ENCODE results near the gene SHC2.
"Not testable (repeated sequence)": the region's sequence is repeated elsewhere in the genome, so short reads cannot be mapped to it uniquely, and the experiment has no call there.

The SHC2 gene

GRCh38 chr19:426725-427445 is 33.9 kb downstream of the SHC2 start:
- no peak for DNase-seq (ENCODE audit: low spot score)
- in situ Hi-C loops (cut with MboI; ENCODE audit: low pct_unique_long_range_greater_than_20kb, low sequenced_read_pairs, unreplicated experiment): no loop called here
- TF ChIP-seq, protein P1, sequence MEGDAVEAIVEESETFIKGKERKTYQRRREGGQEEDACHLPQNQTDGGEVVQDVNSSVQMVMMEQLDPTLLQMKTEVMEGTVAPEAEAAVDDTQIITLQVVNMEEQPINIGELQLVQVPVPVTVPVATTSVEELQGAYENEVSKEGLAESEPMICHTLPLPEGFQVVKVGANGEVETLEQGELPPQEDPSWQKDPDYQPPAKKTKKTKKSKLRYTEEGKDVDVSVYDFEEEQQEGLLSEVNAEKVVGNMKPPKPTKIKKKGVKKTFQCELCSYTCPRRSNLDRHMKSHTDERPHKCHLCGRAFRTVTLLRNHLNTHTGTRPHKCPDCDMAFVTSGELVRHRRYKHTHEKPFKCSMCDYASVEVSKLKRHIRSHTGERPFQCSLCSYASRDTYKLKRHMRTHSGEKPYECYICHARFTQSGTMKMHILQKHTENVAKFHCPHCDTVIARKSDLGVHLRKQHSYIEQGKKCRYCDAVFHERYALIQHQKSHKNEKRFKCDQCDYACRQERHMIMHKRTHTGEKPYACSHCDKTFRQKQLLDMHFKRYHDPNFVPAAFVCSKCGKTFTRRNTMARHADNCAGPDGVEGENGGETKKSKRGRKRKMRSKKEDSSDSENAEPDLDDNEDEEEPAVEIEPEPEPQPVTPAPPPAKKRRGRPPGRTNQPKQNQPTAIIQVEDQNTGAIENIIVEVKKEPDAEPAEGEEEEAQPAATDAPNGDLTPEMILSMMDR (IDR thresholded peaks at IDR 0.05; ENCODE audit: extremely low read depth, insufficient read depth, missing control alignments): no peak

- peak; percentile 36 for DNase-seq (ENCODE audit: low spot score)
- in situ Hi-C loops (cut with MboI; ENCODE audit: low pct_unique_long_range_greater_than_20kb, low sequenced_read_pairs, unreplicated experiment): no loop called here
- TF ChIP-seq, protein P1 (IDR thresholded peaks at IDR 0.05; ENCODE audit: extremely low read depth, insufficient read depth, missing control alignments): no peak
Measured at GRCh38 chr19:425056-425455, 35.8 kb downstream of the SHC2 start.

GRCh38 chr19:424546-424945 is 36.3 kb downstream of the SHC2 start:
- TF ChIP-seq, protein P1 (IDR thresholded peaks at IDR 0.05; ENCODE audit: extremely low read depth, insufficient read depth, missing control alignments): no peak
- in situ Hi-C loops (cut with MboI; ENCODE audit: low pct_unique_long_range_greater_than_20kb, low sequenced_read_pairs, unreplicated experiment): no loop called here
- peak; percentile 32 for DNase-seq (ENCODE audit: low spot score)

DNA sequence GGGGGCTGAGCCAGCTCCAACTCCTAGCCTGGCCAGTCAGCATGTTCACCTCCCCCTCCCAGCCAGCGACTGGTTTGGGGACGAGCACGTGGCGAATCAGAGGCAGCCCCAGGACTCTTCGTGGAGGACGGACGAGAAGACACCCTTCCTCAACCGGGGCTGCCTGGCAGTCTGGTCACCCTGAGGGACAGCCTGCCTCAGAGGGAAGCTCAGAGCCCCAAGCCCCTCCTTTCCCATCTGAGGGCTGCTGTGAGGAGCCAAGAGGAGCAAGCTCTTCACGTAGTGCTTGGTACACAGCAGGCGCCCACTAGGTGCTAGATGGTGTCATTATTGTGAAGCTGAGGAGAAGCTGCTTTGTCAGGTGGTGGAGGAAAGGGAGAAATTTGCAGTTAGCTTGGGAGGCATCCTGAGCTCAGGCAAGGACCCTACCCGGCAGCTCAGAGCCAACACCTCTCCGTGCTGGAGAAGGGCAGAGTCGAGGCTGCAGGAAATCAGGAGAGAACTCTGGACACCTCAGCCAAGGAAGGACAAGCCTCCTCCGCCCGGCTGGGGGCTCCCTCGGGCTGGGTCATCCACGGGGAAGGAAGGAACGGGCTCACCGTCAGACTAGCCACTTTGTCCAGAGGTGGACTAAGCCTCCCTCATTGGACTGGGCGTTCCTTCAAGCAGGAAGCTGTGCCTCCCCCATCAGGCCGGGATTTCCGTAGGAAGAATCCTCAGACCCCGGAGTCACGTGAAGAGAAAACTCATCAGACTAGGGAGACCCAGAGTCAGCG is 37.0 kb downstream of the SHC2 start:
- in situ Hi-C loops (cut with MboI; ENCODE audit: low pct_unique_long_range_greater_than_20kb, low sequenced_read_pairs, unreplicated experiment): no loop called here
- peak; percentile 38 for DNase-seq (ENCODE audit: low spot score)
- TF ChIP-seq, protein P1 (IDR thresholded peaks at IDR 0.05; ENCODE audit: extremely low read depth, insufficient read depth, missing control alignments): no peak

- peak; percentile 28 for DNase-seq (ENCODE audit: low spot score)
- in situ Hi-C loops (cut with MboI; ENCODE audit: low pct_unique_long_range_greater_than_20kb, low sequenced_read_pairs, unreplicated experiment): not testable (repeated sequence)
Measured at GRCh38 chr19:422917-423226, 38.0 kb downstream of the SHC2 start.

- in situ Hi-C loops (cut with MboI; ENCODE audit: low pct_unique_long_range_greater_than_20kb, low sequenced_read_pairs, unreplicated experiment): no loop called here
- TF ChIP-seq, protein P1 (IDR thresholded peaks at IDR 0.05; ENCODE audit: extremely low read depth, insufficient read depth, missing control alignments): no peak
- DNase-seq (ENCODE audit: low spot score): peak; percentile 36
Measured at GRCh38 chr19:422213-422916, 38.5 kb downstream of the SHC2 start.

Data from GM13977 (cell line).